Cardiac muscle cell (in vitro differentiated cells and primary cell): ENCODE results near the gene MTFP1. TPM values are rescaled to one million over a fixed set of nuclear protein-coding genes. Genes with fewer than 3 reads are reported as not detected.

Source experiments
- DNase-seq, 2 donors: peaks; one replicate each; pipeline versions ENCODE4 v3.0.0 to v3.0.0-alpha.2; 2010 to 2017; ENCODE audit warnings: low read depth in 1 of 2, low spot score in 1 of 2
- H3K27ac ChIP-seq: fragments of 200-600 bp; sonication (generic); 2 replicates; pipeline ENCODE4 v1.5.1; 2016
- H3K27me3 ChIP-seq: fragments of 200-600 bp; sonication (generic); 2 replicates; pipeline ENCODE4 v1.6.0; 2016; ENCODE audit warnings: control low read depth
- H3K36me3 ChIP-seq: fragments of 200-600 bp; sonication (generic); 2 replicates; pipeline ENCODE4 v1.5.1; 2016; ENCODE audit warnings: control low read depth
- H3K4me1 ChIP-seq: fragments of 200-600 bp; sonication (generic); 2 replicates; pipeline ENCODE4 v1.8.1; 2017; ENCODE audit warnings: low read depth, mild to moderate bottlenecking, mixed run types
- H3K4me3 ChIP-seq: fragments of 200-600 bp; sonication (generic); 2 replicates; pipeline ENCODE4 v1.5.1; 2016; ENCODE audit warnings: mild to moderate bottlenecking
- H3K9me3 ChIP-seq: fragments of 200-600 bp; sonication (generic); 2 replicates; pipeline ENCODE4 v1.5.1; 2017; ENCODE audit warnings: low read depth, mild to moderate bottlenecking, control low read depth
- CTCF ChIP-seq: IDR thresholded peaks from 2 replicates; pipeline ENCODE4 v1.5.1; 2012; ENCODE audit warnings: low read depth, mild to moderate bottlenecking, low read length
- polyA plus RNA-seq: library from polyadenylated mRNA; unstranded; fragments of >200 nt; fragmentation: Nextera tagmentation; extraction: Ambion mirVana; gene quantifications from 2 replicates; pipeline ENCODE4 v1.2.1, GENCODE V29; 2016
- total RNA-seq: library from RNA; depleted of rRNA; stranded (reverse); fragments of >200 nt; gene quantifications from 2 replicates; pipeline ENCODE4 v1.2.3, GENCODE V29; 2016

The MTFP1 gene, protein sequence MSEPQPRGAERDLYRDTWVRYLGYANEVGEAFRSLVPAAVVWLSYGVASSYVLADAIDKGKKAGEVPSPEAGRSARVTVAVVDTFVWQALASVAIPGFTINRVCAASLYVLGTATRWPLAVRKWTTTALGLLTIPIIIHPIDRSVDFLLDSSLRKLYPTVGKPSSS
- total RNA-seq = 39.3 and 73.4 TPM in 2 replicates
- 64.8 and 100.0 TPM in 2 replicates for polyA plus RNA-seq

DNA sequence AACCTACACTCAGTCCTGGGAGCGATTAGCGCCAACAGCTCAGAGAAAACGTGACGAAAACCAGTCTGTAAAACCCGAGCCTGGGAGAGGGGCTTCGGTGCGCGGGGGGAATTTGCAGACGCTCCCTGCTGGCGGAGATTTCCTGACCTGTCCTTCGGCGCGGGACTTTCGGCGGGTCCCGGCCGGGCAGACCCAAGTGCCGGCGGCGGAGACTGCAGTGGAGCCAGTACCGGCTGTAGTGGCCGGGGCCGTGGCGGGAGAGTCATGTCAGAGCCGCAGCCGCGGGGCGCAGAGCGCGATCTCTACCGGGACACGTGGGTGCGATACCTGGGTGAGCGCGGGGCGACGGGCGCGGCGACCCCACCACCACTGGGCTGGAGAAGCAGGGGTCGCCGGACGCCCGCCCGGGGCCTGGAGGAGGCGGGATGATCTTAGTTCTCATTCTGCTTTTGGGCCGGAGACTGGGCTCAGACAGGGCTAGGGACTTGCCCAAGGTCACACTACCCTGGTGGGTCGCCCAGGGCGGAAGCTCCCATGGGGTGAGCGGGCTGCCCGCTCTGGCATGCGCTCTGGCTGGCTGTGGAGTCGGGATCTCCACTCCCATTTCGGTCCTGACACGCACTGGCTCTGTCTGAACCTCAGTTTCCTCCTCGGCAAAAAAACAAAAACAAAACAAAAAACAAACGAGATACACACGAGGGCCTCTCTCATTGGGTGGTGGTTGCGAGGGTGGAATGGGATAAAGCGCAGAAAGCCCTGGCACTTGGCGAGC lies at the start of gene MTFP1:
TSS of gene MTFP1 (plus strand) at position 153 of the 772 bp plus-strand sequence. CDS start at position 265, 112 bp downstream.
- TF ChIP-seq CTCF = no peak
- DNase-seq = peak; percentile 76 to 84
- H3K36me3 ChIP-seq = peaks cover 4% of the 10 kb centered on the region
- H3K27me3 ChIP-seq = no peaks in the 10 kb centered on the region
- peak within 1 kb of the TSS; percentile 58 for H3K4me3 ChIP-seq
- H3K27ac ChIP-seq = peak within 1 kb of the TSS; percentile 90
- H3K4me1 ChIP-seq = peaks cover 20% of the 10 kb centered on the region
- no peaks in the 10 kb centered on the region for H3K9me3 ChIP-seq

DNA sequence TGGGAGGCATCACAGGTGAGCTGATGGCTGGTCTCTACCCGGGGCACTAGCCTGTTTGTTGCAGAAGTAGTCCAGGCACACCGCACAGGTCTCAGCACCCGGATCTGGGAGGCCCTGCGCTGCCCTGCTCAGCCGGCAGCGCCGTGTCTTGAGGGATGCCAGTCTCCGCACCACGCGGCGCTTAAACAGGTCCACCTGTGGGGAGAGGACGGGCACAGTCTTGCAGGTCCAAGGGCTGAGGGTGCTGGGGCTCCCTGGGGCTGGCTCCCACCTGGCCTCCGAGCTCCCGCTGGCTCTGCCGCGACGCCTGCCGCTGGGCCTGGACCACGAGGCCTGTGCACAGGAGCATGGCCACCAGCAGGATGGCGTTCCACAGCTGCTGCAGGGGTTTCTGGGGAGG lies 45.6 kb upstream of the MTFP1 start:
- no peak for TF ChIP-seq CTCF
- no peak for DNase-seq
- no peaks in the 10 kb centered on the region for H3K9me3 ChIP-seq
- H3K4me3 ChIP-seq = no peak overlapping the region
- no peaks in the 10 kb centered on the region for H3K27me3 ChIP-seq
- no peak overlapping the region for H3K27ac ChIP-seq
- H3K36me3 ChIP-seq = no peaks in the 10 kb centered on the region
- peaks cover 4% of the 10 kb centered on the region for H3K4me1 ChIP-seq

- no peaks in the 10 kb centered on the region for H3K27me3 ChIP-seq
- peaks cover 4% of the 10 kb centered on the region for H3K4me1 ChIP-seq
- no peak for DNase-seq
- H3K9me3 ChIP-seq = no peaks in the 10 kb centered on the region
- H3K4me3 ChIP-seq = no peak overlapping the region
- no peak for TF ChIP-seq CTCF
- H3K27ac ChIP-seq = no peak overlapping the region
- no peaks in the 10 kb centered on the region for H3K36me3 ChIP-seq
Measured at GRCh38 chr22:30381264-30381663, 44.3 kb upstream of the MTFP1 start.

DNA sequence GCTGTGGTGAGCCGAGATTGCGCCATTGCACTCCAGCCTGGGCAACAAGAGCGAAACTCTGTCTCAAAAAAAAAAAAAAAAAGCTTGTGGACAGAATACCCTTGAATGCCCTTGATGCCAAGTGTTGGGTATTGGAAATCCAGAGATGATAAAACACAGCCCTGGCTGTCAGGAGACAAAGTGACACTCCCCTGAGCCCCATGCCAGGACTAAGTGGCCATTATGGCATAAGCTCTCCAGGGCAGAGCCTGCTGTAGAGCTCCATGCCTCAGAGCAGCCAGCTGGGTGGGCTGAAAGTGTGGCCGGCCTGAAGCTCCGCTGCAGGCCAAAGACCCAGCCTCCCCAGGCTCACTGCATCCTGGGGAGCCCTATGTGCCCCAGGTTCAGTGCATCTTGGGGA lies 43.2 kb upstream of the MTFP1 start:
- H3K4me1 ChIP-seq = peaks cover 4% of the 10 kb centered on the region
- DNase-seq = peak in 1 of 2 donors; percentile 72
- H3K36me3 ChIP-seq = no peaks in the 10 kb centered on the region
- no peak for TF ChIP-seq CTCF
- H3K27me3 ChIP-seq = no peaks in the 10 kb centered on the region
- no peak overlapping the region for H3K4me3 ChIP-seq
- no peaks in the 10 kb centered on the region for H3K9me3 ChIP-seq
- no peak overlapping the region for H3K27ac ChIP-seq

DNA sequence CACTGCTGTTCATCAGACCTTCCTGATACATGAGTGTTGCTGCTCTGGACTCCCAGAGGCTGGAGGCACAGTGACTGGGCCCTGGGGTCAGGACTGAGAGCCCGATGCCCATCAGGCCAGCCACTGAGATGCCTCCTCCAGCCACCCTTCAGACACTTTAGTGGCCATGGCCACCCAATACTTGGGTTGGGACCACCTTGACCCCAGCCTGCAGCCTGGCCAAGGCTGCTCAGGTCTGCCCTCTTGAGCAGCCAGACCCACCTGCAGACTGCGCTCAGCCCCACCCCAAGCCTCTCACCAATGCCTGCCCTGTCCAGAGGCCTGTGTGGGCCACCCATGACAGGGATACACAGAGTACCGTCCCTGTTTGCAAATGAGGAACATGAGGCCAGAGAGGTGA lies 42.5 kb upstream of the MTFP1 start:
- H3K27me3 ChIP-seq = no peaks in the 10 kb centered on the region
- H3K27ac ChIP-seq = no peak overlapping the region
- no peak overlapping the region for H3K4me3 ChIP-seq
- no peaks in the 10 kb centered on the region for H3K9me3 ChIP-seq
- H3K36me3 ChIP-seq = no peaks in the 10 kb centered on the region
- H3K4me1 ChIP-seq = peaks cover 4% of the 10 kb centered on the region
- no peak for TF ChIP-seq CTCF
- DNase-seq = no peak
